Ecto neural progenitor cell (in vitro differentiated cells): ENCODE data around the gene SLC6A17.

Experiments
- DNase-seq: peaks from one replicate; pipeline ENCODE4 v3.0.0-alpha.2; 2018; ENCODE audit warnings: low spot score

SLC6A17 gene

GRCh38 chr1:110205156-110205555 is 54.9 kb downstream of the SLC6A17 start:
- DNase-seq, result no peak

- DNase-seq, result no peak
Observed at GRCh38 chr1:110205591-110206155, 55.4 kb downstream of the SLC6A17 start.

GRCh38 chr1:110206261-110206920 is 56.1 kb downstream of the SLC6A17 start:
- DNase-seq, result no peak

DNA sequence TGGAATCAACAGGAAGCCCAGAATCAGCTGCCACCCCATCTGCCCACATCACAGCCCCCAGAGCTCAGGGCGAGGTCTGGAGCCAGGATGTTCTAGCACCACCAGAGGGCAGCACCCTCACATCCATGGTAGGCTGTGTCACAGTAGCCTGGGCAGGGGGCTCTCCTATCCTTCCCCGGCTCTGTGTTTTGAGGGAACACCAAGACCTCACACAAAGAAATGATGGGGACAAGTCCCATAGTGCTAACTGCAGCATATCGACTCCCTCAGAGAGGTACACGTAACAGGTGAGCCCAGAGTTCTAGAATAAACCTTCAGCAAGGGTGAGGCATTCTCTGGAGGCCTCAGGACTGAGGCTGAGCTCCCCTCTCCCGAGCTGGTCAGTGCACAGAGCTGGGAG is 57.5 kb downstream of the SLC6A17 start:
- peak; percentile 86 for DNase-seq

DNA sequence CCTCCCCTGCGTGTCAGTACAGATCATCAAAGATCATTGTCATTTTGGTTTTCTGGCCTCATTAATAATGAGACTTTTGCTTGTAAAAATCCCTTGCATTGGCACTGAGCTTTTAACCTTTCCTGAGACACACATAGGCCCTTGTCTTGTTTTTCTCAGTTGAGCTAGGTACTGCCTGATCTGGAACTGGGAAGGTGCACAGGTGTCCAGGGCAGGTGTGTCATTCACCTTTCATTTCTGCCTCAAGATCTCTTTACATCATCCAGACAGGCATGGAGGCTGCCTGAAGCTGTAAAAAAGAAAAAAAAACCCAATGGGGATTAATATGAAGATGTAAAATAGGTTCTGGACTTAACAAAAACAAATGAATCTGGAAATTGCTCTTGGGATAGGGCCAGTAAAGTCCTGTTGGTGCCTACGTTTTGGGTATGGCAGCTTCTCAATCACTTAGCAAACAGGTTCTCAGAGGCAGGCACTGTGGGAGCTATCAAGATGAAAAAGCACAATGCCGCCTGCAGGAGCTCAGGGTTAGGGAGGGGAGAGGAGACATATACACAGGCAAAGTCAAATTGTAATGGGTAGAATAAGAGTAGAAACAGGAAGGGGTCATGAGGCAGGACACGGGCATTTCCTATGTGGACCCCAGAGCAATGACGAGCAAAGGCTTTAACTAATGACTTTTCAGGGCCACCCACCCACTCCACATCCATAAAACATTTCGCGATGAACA is 58.8 kb downstream of the SLC6A17 start:
- DNase-seq, result no peak

DNA sequence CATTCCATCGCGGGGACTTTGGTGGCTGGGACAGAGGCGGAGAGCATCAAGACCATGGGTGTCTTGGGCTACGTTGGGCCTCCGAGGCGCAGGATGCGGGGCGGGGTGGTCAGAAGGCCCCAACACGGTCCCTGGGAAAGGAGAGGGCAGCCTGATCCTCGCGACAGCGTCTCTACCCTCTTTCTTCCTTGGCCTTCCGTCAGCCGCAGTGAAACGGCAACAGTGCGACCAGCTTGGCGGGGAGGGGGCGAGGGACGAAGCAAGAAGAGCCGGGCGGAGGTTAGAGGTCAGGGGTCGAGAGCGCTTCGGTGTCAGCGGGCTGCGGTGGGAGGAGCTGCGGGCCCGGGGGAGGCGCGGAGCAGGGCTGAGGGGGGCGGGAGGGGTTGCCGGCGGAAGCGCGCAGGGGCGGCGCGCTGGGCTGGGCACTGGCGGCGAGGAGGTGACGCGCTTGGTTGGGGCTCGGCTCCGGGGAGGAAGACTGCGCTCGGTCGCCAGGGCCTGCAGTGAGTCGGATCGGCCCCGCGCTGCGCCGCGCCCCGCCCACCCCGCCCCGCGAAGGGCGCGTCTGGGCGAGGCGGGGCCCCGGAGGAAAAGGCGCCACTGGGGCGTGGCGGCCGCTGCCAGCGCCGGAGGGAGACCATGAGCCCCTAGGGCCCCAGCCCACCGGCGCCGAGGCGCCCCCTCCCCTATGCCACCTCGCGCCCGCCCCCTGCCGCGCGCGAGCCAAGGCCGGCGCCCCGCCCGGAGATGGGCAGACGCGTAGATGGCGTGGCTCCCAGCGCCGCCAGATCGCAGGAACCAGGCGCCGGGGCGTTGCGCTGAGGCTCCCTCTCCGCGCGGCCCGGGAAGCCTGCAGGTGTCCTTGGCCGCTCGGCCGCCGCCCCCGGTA is 59.7 kb downstream of the SLC6A17 start, which contains the start of gene KCNC4:
TSS of gene KCNC4 (plus strand) at position 600 of the 889 bp plus-strand sequence. CDS start 1,186 bp downstream, outside the sequence.
- peak; percentile 94 for DNase-seq

DNA sequence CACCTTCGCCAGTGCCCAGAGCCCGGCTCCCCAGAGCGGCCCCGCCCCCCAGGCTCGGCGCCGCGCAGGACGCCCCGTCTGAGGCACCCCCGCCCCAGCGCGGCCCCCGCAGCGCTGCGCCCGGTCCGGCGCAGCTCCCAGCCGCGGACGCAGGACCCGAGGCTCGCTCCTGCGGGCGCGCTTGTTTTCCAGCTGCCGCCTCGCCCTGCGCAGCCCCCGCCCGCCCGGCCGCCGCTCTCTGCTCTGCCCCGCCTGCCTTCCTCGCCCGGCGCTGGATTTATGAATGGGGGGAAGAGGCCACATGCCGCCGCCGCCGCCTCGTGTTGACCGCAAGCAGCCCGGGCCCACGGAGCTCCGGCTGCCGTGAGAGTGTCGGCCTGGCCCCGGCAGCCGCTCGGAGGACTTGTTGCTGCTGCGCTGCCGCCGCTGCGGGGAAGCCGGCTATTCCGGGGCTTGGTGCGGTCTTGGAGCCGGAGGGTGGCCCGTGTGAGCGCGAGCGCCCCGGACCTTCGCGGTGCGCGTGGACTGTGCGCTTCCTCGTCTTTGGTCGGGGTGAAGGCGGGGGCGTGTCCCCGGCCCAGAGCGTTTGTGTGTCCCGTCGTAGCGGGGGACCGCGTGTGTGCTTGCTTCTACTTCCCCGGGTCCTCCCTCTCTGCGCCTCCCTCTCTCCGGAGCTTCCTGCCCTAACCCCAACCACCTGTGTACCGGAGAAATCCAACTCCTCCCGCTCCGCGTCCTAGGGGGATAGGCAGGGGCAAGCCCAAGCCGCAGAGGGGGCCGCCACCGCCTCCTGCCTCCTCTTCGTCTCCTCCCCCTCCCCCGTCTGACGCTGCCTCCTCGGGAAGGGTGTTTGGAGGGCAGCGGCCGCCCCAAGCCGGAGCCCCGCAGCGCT is 60.6 kb downstream of the SLC6A17 start:
- peak; percentile 71 for DNase-seq

DNA sequence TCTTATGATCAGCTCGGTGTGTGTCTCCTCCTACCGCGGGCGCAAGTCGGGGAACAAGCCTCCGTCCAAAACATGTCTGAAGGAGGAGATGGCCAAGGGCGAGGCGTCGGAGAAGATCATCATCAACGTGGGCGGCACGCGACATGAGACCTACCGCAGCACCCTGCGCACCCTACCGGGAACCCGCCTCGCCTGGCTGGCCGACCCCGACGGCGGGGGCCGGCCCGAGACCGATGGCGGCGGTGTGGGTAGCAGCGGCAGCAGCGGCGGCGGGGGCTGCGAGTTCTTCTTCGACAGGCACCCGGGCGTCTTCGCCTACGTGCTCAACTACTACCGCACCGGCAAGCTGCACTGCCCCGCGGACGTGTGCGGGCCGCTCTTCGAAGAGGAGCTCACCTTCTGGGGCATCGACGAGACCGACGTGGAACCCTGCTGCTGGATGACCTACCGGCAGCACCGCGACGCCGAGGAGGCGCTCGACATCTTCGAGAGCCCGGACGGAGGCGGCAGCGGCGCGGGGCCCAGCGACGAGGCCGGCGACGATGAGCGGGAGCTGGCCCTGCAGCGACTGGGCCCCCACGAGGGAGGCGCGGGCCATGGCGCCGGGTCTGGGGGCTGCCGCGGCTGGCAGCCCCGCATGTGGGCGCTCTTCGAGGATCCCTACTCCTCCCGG is 61.3 kb downstream of the SLC6A17 start:
- DNase-seq, result peak; percentile 71

DNA sequence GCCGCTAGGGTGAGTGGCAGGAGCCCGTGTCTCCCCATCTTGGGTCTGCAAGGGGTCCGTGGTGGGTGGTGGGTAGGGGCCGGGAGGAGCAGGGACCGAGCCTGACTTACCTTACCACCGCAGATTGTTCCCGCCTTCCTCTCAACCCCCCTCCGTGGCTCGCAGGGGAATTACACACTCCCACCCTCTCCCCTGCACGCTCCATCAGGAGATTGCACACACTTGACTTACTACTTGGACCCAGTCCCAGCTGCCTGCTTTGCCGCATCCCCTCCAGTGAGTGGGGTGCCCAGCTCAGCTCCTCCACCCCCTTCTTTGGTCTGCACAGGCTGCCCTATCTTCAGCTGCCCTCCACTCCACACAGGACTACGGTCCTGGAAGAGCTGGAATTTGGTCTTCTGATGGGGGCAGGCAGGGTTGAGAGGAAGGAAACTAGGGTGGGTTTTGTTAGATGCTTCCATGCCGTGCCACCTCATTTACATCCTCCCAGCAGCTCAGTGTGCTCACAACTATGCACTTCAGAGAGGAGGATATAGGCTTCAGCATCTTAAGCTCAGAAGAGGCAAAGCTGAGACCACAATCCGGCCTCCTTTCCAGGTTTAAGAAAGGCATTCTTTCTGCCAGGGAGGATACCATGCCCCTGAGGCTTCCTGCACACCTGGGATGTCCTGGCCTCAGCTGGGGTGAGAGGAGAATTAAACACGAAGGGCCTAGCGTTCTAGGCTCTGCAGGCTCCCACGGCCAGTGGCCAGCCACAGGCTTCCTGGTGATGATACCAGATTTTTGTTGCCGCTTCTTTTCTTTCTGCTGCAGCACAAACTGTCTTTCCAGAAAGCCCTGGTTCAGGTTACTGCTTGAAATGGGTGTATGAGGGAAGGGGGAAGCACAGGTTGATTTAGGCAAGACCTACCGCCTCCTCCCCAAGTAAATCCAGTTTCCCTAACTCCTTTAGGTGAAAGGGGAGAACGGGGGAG is 62.2 kb downstream of the SLC6A17 start:
- peak; percentile 58 for DNase-seq

- DNase-seq, result no peak
Observed at GRCh38 chr1:110213143-110213540, 62.8 kb downstream of the SLC6A17 start.

GRCh38 chr1:110214454-110215404 is 64.4 kb downstream of the SLC6A17 start:
- no peak for DNase-seq

DNA sequence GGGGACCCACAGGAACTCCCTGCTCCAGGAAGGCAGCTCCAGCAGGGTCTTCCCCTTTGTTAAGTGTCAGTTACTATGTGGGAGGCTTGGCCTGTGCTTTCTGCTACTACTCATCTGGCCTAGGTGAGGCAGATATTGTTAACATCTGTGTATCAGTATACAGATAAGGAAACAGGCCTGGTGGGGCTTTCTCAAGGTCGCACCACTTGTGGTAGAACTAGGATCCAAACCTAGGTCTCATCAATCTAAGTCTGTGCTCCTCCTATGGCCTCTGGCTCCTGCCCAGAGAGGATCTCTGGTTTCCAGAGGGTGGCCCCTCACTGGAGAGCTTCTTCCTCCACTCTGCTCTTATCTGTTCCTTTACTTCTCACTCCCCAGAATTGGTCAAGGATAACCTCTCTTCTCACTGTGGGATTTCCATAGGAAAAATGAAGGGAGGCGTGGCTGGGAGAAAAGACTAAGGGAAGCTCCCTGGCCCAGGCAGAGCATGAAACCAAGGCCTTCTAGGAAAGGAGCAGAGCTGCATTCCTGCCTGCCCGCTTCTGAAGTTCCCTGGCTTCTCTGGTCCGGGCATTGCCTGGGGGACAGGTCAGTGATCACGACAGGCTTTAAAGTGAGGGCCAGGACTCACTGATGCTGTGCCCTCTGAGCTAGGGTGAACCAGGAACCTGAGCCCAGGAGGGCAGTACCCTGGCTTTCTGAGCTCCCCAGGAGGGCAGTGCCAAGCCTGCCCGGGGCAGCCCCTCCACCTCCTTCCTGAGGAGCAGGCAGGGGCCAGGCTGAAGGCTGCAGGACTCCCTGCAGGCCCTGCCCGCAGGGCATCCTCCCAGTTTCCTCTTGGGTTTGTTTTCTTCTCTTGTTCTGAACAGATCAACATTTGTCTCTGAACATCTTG is 65.6 kb downstream of the SLC6A17 start:
- DNase-seq, result no peak

GRCh38 chr1:110216844-110217444 is 66.7 kb downstream of the SLC6A17 start:
- no peak for DNase-seq

GRCh38 chr1:110218137-110218536 is 67.8 kb downstream of the SLC6A17 start:
- no peak for DNase-seq

GRCh38 chr1:110218739-110219138 is 68.4 kb downstream of the SLC6A17 start:
- DNase-seq, result no peak

DNA sequence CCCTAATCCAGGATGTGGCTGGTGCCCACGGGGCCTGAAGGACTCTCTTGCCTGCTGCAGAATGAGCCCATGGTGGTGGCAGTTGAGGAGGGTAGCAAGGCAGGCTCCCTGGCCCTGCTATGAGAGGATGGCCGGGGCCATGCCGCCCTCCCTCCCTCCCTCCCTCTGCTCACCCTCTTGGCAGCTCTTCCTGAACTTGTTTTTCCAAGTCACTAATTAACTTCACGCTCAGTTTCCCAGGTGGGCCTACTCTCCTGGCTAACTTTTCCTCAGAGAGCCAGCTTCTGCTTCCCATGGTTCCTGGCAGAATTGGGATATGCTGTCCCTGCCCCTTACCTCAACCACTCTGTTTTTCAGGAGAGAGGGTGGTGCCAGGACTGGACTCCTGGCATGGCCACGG is 70.0 kb downstream of the SLC6A17 start:
- no peak for DNase-seq

DNA sequence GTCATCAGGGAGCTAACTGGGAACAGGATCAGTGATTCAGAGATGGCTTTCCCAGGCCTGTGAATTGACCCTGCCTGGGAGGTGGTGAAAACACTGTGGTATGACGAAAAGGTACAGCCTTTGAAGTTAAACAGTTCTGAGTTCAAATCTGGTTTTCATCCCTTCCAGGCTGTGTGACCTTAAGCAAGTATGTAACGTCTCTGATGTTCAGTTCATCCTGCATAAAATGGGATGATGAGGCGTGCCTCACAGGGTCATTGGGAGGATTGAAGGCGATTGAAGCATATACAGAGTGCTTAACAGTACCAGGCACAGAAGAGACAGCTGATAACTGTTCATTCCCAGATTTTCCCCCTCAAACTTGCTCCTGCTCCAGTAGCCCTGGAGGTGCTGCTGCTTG is 70.8 kb downstream of the SLC6A17 start:
- no peak for DNase-seq
